SK-N-SH (cell line): Measurements from ENCODE around the gene CASZ1. TPM values are rescaled to one million over a fixed set of nuclear protein-coding genes. Genes with fewer than 3 reads are reported as not detected.

Source experiments
- CTCF ChIA-PET: fragments of 300-600, 350-600 bp; formaldehyde crosslinking; extraction: SDS; loops from one replicate; lab custom pipeline; 2021; lab: Yijun Ruan, JAX
- POLR2A ChIA-PET: fragments of 350-600 bp; sonication (Branson Sonifier 250); formaldehyde crosslinking; extraction: SDS; loops from one replicate; lab custom pipeline; 2020; ENCODE audit warnings: antibody characterized with exemption, inconsistent platforms; lab: Yijun Ruan, JAX
- DNase-seq: peaks from one replicate; pipeline ENCODE4 v3.0.0; 2012
- H2AFZ ChIP-seq: fragments of 200-600 bp; sonication (generic); 2 replicates; pipeline ENCODE4 v1.8.1; 2016; ENCODE audit warnings: antibody characterized with exemption, mild to moderate bottlenecking, low read depth
- H3F3A ChIP-seq: fragments of 200-600 bp; sonication (generic); replicated peaks from 2 replicates; pipeline ENCODE3; 2016; ENCODE audit warnings: antibody characterized with exemption, mild to moderate bottlenecking; ENCODE audit not compliant: insufficient read depth
- H3K27ac ChIP-seq, 2 experiments: fragments of 200-500 bp in 1 of 2; fragments of 200-600 bp in 1 of 2; sonication (Bioruptor generic) in 1 of 2; sonication (generic), shearing (Covaris generic) in 1 of 2; 2 replicates each; pipeline versions ENCODE4 v1.5.1 to v1.6.1; 2014 to 2016; ENCODE audit warnings: low read depth in 2 of 2, inconsistent platforms in 1 of 2, low read length in 1 of 2, mild to moderate bottlenecking in 1 of 2, mixed read lengths in 1 of 2
- H3K27me3 ChIP-seq: fragments of 200-600 bp; sonication (generic), shearing (Covaris generic); 2 replicates; pipeline ENCODE4 v1.6.1; 2016; ENCODE audit warnings: mixed run types; ENCODE audit not compliant: insufficient read depth
- H3K36me3 ChIP-seq, 2 experiments: fragments of 200-500 bp in 1 of 2; fragments of 200-600 bp in 1 of 2; sonication (Bioruptor generic) in 1 of 2; sonication (generic) in 1 of 2; replicated peaks in 1 of 2; 2 replicates each; pipeline versions ENCODE3 to v1.5.1; 2014 to 2016; ENCODE audit warnings: low read length in 1 of 2, mild to moderate bottlenecking in 1 of 2; ENCODE audit not compliant: insufficient read depth in 2 of 2, control insufficient read depth in 1 of 2
- H3K4me1 ChIP-seq, 2 experiments: fragments of 200-500 bp in 1 of 2; fragments of 200-600 bp in 1 of 2; sonication (Bioruptor generic) in 1 of 2; sonication (generic), shearing (Covaris generic) in 1 of 2; 2 replicates each; pipeline versions ENCODE4 v1.5.1 to v1.6.1; 2014 to 2016; ENCODE audit warnings: low read depth in 1 of 2, low read length in 1 of 2, mixed run types in 1 of 2; ENCODE audit not compliant: insufficient read depth in 2 of 2, control insufficient read depth in 1 of 2
- H3K4me2 ChIP-seq: fragments of 200-600 bp; sonication (generic), shearing (Covaris generic); 2 replicates; pipeline ENCODE4 v1.6.1; 2017; ENCODE audit warnings: mixed run types
- H3K4me3 ChIP-seq, 2 experiments: fragments of 200-500 bp in 1 of 2; fragments of 200-600 bp in 1 of 2; sonication (Bioruptor generic) in 1 of 2; sonication (generic), shearing (Covaris generic) in 1 of 2; 2 replicates each; pipeline versions ENCODE4 v1.5.1 to v1.8.1; 2014 to 2016; ENCODE audit warnings: low read depth in 2 of 2, inconsistent platforms in 1 of 2, low read length in 1 of 2, mild to moderate bottlenecking in 1 of 2, mixed read lengths in 1 of 2, moderate library complexity in 1 of 2
- H3K79me2 ChIP-seq: fragments of 200-600 bp; sonication (generic); 2 replicates; pipeline ENCODE4 v1.8.1; 2017; ENCODE audit warnings: mild to moderate bottlenecking; ENCODE audit not compliant: insufficient read depth
- H3K9ac ChIP-seq: fragments of 200-600 bp; sonication (generic); 2 replicates; pipeline ENCODE4 v1.6.1; 2017; ENCODE audit warnings: mixed run types
- H3K9me2 ChIP-seq: fragments of 200-600 bp; sonication (generic); 2 replicates; pipeline ENCODE4 v1.6.1; 2017; ENCODE audit warnings: mixed run types
- H3K9me3 ChIP-seq: fragments of 200-600 bp; sonication (generic); 2 replicates; pipeline ENCODE4 v1.6.1; 2017; ENCODE audit warnings: mixed run types, mild to moderate bottlenecking, moderate library complexity
- H4K20me1 ChIP-seq: fragments of 200-600 bp; sonication (generic); 2 replicates; pipeline ENCODE4 v1.6.1; 2017; ENCODE audit warnings: mild to moderate bottlenecking, mixed run types; ENCODE audit not compliant: insufficient read depth
- CHD2 ChIP-seq: fragments of 150-350 bp; IDR thresholded peaks from 2 replicates; pipeline ENCODE4 v1.6.1; 2018; ENCODE audit warnings: low read length; ENCODE audit not compliant: partially characterized antibody
- CTCF ChIP-seq: fragments of 200-600 bp; sonication (generic); IDR thresholded peaks from 2 replicates; pipeline ENCODE4 v1.6.1; 2017; ENCODE audit warnings: antibody characterized with exemption, mild to moderate bottlenecking, moderate library complexity
- ELF1 ChIP-seq: IDR thresholded peaks from 2 replicates; pipeline ENCODE4 v1.4.0; 2012
- EZH2phosphoT487 ChIP-seq: fragments of 200-600 bp; sonication (generic); IDR thresholded peaks from 2 replicates; pipeline ENCODE4 v1.6.1; 2017; ENCODE audit warnings: low read depth, mixed run types, mild to moderate bottlenecking, antibody characterized with exemption, moderate library complexity, borderline replicate concordance
- FOXJ3 ChIP-seq: sonication (generic); formaldehyde crosslinking; IDR thresholded peaks from 2 replicates; pipeline ENCODE4 v1.5.1; 2020; ENCODE audit warnings: mild to moderate bottlenecking, missing genetic modification reagents
- GATA2 ChIP-seq: sonication (generic); formaldehyde crosslinking; IDR thresholded peaks from 2 replicates; pipeline ENCODE4 v1.5.0; 2020; ENCODE audit warnings: mild to moderate bottlenecking, missing genetic modification reagents
- JUND ChIP-seq: IDR thresholded peaks from 2 replicates; pipeline ENCODE4 v1.4.0; 2012
- MAX ChIP-seq: IDR thresholded peaks from 2 replicates; pipeline ENCODE4 v1.4.0; 2012; ENCODE audit warnings: low read depth
- NRF1 ChIP-seq: IDR thresholded peaks from 2 replicates; pipeline ENCODE4 v1.6.1; 2012; ENCODE audit warnings: low read depth, mild to moderate bottlenecking, low read length
- POLR2AphosphoS5 ChIP-seq: IDR thresholded peaks from 2 replicates; pipeline ENCODE4 v1.6.1; 2012; ENCODE audit warnings: low read depth, low read length
- REST ChIP-seq: IDR thresholded peaks from 2 replicates; pipeline ENCODE4 v1.6.1; 2012; ENCODE audit warnings: mild to moderate bottlenecking, low read depth, low read length, moderate library complexity
- SIN3A ChIP-seq: IDR thresholded peaks from 2 replicates; pipeline ENCODE4 v1.6.1; 2012; ENCODE audit warnings: low read depth, mild to moderate bottlenecking, low read length, moderate library complexity, borderline replicate concordance
- SMC3 ChIP-seq: IDR thresholded peaks from 2 replicates; pipeline ENCODE4 v1.6.1; 2012; ENCODE audit warnings: low read depth, low read length, improper control_type of control experiment
- TAF1 ChIP-seq: IDR thresholded peaks from 2 replicates; pipeline ENCODE4 v1.6.1; 2012; ENCODE audit warnings: low read depth, mild to moderate bottlenecking, low read length, moderate library complexity, borderline replicate concordance
- TEAD4 ChIP-seq: IDR thresholded peaks from 2 replicates; pipeline ENCODE4 v1.4.0; 2012; ENCODE audit warnings: mild to moderate bottlenecking, borderline replicate concordance; ENCODE audit not compliant: insufficient read depth
- YY1 ChIP-seq: IDR thresholded peaks from 2 replicates; pipeline ENCODE4 v1.4.0; 2012; ENCODE audit warnings: low read depth, mild to moderate bottlenecking
- ZBTB33 ChIP-seq: IDR thresholded peaks from 2 replicates; pipeline ENCODE4 v1.4.0; 2012; ENCODE audit warnings: low read depth, borderline replicate concordance
- WGBS: methylation state at CpG from one replicate; pipeline ENCODE4 v1.1.6; 2017; ENCODE audit warnings: low lambda C conversion rate; 5-methylcytosine and 5-hydroxymethylcytosine counted together
- polyA plus RNA-seq, 3 experiments: library from polyadenylated mRNA; depleted of rRNA; stranded (reverse); fragments of >200 nt; gene quantifications; 2 replicates each; pipeline ENCODE4 v1.2.3, GENCODE V29; 2012

Gene CASZ1
- polyA plus RNA-seq, 1 of the 3 experiments (the other 2 are of a cell fraction): 0.51 TPM

- DNase-seq: no peak
- 94% methylated on average over 15 of the region's 22 CpGs for WGBS
These were observed 169.5 kb downstream of the CASZ1 start for GRCh38 chr1:10626791-10627410.

More at GRCh38 chr1:10626791-10627410, 169.5 kb downstream of the CASZ1 start:
- no peak overlapping the region for H2AFZ ChIP-seq
- H3K9me3 ChIP-seq: no peaks in the 10 kb centered on the region
- POLR2A ChIA-PET: no interaction called here
- H3K9me2 ChIP-seq: no peaks in the 10 kb centered on the region
- TF ChIP-seq SMC3 (no peak), EZH2phosphoT487 (no peak), ELF1 (no peak), JUND (no peak), GATA2 (CRISPR knock-in tag) (no peak), FOXJ3 (CRISPR knock-in tag) (no peak), NRF1 (no peak), YY1 (no peak), MAX (no peak), CHD2 (no peak), CTCF (no peak), POLR2AphosphoS5 (no peak), TAF1 (no peak), ZBTB33 (no peak), TEAD4 (no peak), REST (no peak), SIN3A (no peak)
- no peak overlapping the region for H3K4me3 ChIP-seq
- CTCF ChIA-PET: interaction anchor here (0.8 to 1.5 kb wide), 5 partner anchors 14 to 241 kb away, joined by 3 to 4 read pairs (median 4); no protein-coding TSS in a partner anchor
- H3K27ac ChIP-seq: peak overlapping the region in 1 of 2 experiments; percentile 90; a peak in 2 of 4 replicates
- H3K4me1 ChIP-seq: peaks cover 0 to 42% of the 10 kb centered on the region in 2 experiments; a peak in 1 of 4 replicates
- H4K20me1 ChIP-seq: no peaks in the 10 kb centered on the region
- H3K79me2 ChIP-seq: no peaks in the 10 kb centered on the region
- no peak overlapping the region for H3K4me2 ChIP-seq
- no peaks in the 10 kb centered on the region for H3K27me3 ChIP-seq
- H3K36me3 ChIP-seq: peaks cover 0 to 2% of the 10 kb centered on the region in 2 experiments
- H3F3A ChIP-seq: no peaks in the 10 kb centered on the region
- no peak overlapping the region for H3K9ac ChIP-seq
